ENCODE data around the gene PSMA8.
"Not testable (repeated sequence)": the region's sequence is repeated elsewhere in the genome, so short reads cannot be mapped to it uniquely, and the experiment has no call there.

PSMA8 gene

GRCh38 chr18:26238718-26239117 is 105.0 kb downstream of the PSMA8 start:
- FAIRE-seq, result not testable (repeated sequence)

GRCh38 chr18:26242392-26242791 is 108.7 kb downstream of the PSMA8 start:
- not testable (repeated sequence) for FAIRE-seq

Measured in A204.1 (cell line).